ENCODE data around the gene LDLRAD3. TPM values are rescaled to one million over a fixed set of nuclear protein-coding genes. Genes with fewer than 3 reads are reported as not detected.

The LDLRAD3 gene
- total and polyA plus RNA-seq, 8 donors, result 2.5 to 6.8 (median 5.6) TPM

DNA sequence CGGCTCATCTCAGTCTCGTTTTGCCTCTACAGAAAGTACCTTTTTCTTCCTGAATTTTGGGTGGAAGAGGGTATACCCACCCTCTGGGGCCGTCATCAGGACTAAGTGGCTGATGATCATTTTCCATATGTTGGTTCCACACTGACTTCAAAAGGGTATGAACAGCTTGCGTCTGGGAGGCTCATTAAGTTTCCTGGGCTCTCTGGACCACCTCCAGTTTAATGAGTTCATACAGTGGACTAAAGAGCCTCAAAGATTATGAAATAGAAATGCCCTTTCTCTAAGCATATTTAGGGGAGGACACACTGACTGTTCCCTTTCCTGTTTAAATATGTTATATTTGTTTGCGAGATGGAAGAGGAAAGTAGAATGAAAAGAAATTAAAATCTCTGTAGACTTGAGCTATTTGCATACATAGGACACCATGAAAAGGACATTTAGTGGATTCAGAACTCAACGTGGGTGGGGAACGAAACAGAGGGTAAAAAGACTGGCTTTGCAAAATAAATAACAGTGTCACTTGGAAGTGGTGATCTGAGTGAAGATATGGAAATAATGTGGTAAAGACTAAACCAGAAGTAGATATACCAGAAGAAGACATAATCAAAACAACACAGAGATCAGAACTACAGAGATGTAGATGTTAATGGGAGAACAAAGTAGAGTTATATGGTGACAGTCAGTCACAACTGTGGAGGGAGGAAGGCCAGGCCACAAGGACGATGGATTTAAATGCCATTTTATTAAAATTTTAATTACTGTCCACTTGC, 18.7 kb downstream of the LDLRAD3 start:
- Histone ChIP-seq H3K4me3 (no peak overlapping the region), H3K9me3 (no peaks in the 10 kb centered on the region), H3K36me3 (no peaks in the 10 kb centered on the region), H3K27me3 (no peaks in the 10 kb centered on the region), H3K4me1 (no peaks in the 10 kb centered on the region), H3K27ac (no peak overlapping the region)
- DNase-seq (no peak), ATAC-seq (no peak), FAIRE-seq (no peak)
- intact Hi-C loops (cut with DNase I), result no loop called here
- WGBS, 2 donors, result 80 to 86% methylated on average over 8 of the region's 8 CpGs
- TF ChIP-seq, protein P1, sequence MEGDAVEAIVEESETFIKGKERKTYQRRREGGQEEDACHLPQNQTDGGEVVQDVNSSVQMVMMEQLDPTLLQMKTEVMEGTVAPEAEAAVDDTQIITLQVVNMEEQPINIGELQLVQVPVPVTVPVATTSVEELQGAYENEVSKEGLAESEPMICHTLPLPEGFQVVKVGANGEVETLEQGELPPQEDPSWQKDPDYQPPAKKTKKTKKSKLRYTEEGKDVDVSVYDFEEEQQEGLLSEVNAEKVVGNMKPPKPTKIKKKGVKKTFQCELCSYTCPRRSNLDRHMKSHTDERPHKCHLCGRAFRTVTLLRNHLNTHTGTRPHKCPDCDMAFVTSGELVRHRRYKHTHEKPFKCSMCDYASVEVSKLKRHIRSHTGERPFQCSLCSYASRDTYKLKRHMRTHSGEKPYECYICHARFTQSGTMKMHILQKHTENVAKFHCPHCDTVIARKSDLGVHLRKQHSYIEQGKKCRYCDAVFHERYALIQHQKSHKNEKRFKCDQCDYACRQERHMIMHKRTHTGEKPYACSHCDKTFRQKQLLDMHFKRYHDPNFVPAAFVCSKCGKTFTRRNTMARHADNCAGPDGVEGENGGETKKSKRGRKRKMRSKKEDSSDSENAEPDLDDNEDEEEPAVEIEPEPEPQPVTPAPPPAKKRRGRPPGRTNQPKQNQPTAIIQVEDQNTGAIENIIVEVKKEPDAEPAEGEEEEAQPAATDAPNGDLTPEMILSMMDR (IDR thresholded peaks at IDR 0.05), result no peak

DNA sequence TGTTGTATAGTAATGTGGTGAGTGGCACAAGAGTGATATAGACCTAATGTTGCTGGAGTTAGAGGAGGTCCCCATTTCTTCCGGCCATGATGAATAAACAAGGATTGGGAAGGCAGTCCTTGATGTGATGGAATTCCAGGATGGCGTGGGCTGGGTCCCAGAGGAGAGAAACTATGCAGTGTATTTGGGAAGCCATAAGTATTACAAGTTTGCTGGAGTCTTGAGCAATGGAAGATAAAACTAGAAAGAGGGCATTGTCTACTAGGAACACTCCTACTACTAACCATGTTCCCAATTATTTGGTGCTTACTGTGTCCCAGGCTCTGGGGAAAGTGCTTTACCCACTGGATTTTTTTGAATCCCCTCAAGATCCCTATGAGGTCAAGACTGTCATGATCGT, 20.0 kb downstream of the LDLRAD3 start:
- WGBS, 2 donors, result 89% methylated on average over 3 of the region's 3 CpGs
- H3K27me3 ChIP-seq, result no peaks in the 10 kb centered on the region
- ATAC-seq, result no peak
- TF ChIP-seq, protein P1 (IDR thresholded peaks at IDR 0.05), result no peak
- no peak for DNase-seq
- H3K36me3 ChIP-seq, result no peaks in the 10 kb centered on the region
- H3K4me3 ChIP-seq, result no peak overlapping the region
- no peak overlapping the region for H3K27ac ChIP-seq
- H3K9me3 ChIP-seq, result no peaks in the 10 kb centered on the region
- no peaks in the 10 kb centered on the region for H3K4me1 ChIP-seq
- FAIRE-seq, result no peak
- intact Hi-C loops (cut with DNase I), result no loop called here

DNA sequence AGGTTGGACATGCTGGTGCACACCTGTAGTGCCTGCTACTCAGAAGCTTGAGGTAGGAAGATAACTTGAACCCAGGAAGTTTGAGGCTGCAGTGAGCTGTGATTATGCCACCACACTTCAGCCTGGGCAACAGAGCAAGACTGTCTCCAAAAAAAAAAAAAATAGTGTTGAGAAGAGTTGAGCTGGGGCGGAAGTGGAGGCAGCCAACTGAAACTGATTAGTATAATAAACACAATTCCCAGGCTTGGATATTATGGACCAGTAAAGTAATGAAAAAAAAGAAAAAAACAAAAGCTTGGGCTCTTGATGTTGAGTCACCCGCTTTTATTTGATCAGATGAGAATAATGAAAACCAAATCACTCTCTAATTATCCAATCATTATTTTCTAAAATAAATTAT, 21.0 kb downstream of the LDLRAD3 start:
- Histone ChIP-seq H3K9me3 (no peaks in the 10 kb centered on the region), H3K4me1 (peaks cover 0 to 3% (median 3%) of the 10 kb centered on the region in 3 donors), H3K36me3 (no peaks in the 10 kb centered on the region), H3K27me3 (no peaks in the 10 kb centered on the region), H3K4me3 (no peak overlapping the region), H3K27ac (no peak overlapping the region)
- DNase-seq (no peak), FAIRE-seq (no peak), ATAC-seq (no peak)
- WGBS, 2 donors, result 92% methylated on average over 2 of the region's 2 CpGs
- intact Hi-C loops (cut with DNase I), result no loop called here
- TF ChIP-seq, protein P1 (IDR thresholded peaks at IDR 0.05), result no peak

DNA sequence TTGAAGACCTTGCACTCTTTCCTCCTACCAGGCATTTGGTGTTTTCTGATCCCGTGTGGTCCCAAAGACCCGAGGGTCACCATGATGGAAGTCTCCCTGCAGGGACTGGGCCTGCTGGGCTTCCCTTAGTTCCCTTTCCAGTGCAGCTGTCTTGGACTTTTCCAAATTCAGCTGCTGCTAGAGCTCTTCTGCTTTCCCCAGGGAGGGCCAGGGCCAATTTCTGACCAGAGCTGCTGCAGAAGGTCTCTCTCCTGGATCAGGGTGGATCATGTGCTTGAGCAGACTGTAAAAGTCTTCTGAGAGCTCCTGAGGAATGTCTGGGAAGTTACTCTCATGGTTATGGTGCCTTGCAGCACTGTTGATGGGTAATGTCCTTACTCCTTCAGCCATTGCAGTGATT, 23.2 kb downstream of the LDLRAD3 start:
- Histone ChIP-seq H3K4me3 (no peak overlapping the region), H3K4me1 (peaks cover 0 to 4% (median 4%) of the 10 kb centered on the region in 3 donors), H3K9me3 (no peaks in the 10 kb centered on the region), H3K36me3 (no peaks in the 10 kb centered on the region), H3K27me3 (no peaks in the 10 kb centered on the region), H3K27ac (no peak overlapping the region)
- TF ChIP-seq, protein P1 (IDR thresholded peaks at IDR 0.05), result no peak
- 93 to 94% methylated on average over 2 of the region's 2 CpGs for WGBS, 2 donors
- intact Hi-C loops (cut with DNase I), result no loop called here
- no peak for ATAC-seq
- DNase-seq, result no peak
- no peak for FAIRE-seq

DNA sequence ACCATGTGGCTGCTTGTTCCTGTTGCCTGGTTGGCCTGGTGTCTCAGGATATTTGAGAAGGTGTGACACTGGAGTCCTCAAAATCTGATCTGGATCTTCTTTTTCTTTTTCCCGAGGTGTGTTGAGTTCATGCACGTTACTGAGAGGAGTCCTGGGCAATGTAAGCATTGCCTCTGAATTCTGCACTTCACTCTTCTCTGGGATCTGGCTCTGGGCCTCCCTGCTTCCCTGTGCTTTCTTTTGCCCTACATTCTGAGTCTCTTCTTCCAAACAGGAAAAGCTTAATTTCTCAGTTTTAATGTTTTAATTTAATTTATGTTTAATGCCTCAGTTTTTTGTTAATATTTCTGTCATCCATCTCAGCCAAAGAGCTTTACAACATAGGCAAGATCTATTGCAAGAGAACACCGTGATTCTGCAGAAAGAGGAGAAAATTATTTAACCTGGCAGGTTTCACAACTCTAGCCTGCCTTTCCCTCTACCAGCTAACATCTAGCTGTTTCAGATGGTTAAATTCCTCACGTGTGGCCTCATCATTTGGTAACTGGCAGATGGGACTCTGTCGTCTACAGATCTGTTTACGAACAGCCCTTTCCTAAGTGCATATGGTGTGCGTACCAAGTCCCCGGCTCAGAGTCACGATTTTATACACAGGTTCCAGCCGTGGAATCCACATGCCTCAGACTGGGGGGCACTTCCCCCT, 24.7 kb downstream of the LDLRAD3 start:
- intact Hi-C loops (cut with DNase I), result no loop called here
- H3K4me3 ChIP-seq, result no peak overlapping the region
- FAIRE-seq, result no peak
- TF ChIP-seq, protein P1 (IDR thresholded peaks at IDR 0.05), result no peak
- WGBS, 2 donors, result 87 to 88% methylated on average over 10 of the region's 10 CpGs
- ATAC-seq, result peak in 1 of 4 donors; percentile 18
- DNase-seq, result no peak
- H3K9me3 ChIP-seq, result no peaks in the 10 kb centered on the region
- peaks cover 0 to 4% (median 4%) of the 10 kb centered on the region in 3 donors for H3K4me1 ChIP-seq
- no peaks in the 10 kb centered on the region for H3K27me3 ChIP-seq
- no peak overlapping the region for H3K27ac ChIP-seq
- no peaks in the 10 kb centered on the region for H3K36me3 ChIP-seq

Data from pancreas (tissue), 10 donors.